GM18858 (cell line): ENCODE results near the gene CD79A.

Source experiments
- ATAC-seq: cut with Tn5 transposase; IDR thresholded peaks from one replicate; pipeline ENCODE4 v1.9.1; 2021; ENCODE audit not compliant: unreplicated experiment

Gene CD79A

GRCh38 chr19:41883463-41883820, 6.4 kb downstream of the CD79A start:
- no peak for ATAC-seq

DNA sequence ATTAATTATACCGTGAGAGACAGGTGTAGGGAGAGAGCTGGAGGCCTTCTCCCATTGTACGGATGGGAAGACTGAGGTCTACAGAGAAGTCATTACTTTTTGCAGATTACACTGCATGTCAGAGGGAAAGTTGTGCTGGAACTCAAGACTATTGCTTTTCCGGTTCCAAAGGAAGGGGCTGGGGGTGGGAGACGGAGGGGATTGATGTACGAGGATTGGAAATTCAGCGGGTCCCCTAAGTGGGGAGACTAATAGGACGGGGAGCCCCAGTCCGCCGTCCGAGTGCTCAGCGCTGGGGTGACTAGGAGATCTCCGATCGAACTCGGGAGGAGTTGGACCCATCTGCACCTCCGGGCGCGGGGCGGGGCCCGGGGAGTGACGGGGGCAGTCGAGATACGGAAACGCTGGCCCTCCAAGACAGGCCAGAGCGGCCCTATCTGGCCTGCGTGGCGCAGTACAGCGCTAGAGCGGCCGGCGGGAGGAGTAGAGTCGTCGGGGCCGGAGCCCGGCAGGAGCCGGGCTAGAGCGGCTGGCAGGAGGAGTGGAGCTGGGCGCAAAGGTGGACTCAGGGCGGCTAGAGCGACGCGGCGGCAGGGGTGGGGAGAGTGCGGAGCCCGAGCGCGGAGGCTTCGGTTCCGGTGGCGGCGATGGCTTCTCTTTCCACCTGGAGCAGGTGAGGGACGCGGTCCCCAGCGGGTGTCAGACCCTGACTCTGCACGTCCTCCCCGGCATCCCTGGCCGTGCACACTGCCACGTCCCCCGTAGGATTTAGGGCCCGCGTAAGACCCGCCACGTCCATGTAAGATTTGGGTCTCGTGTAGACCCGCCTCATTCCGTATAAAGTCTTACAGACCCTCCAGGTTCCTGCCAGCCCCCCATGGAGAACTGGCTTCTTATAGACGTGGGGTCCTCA, 7.0 kb downstream of the CD79A start:
- ATAC-seq: peak; percentile 76

DNA sequence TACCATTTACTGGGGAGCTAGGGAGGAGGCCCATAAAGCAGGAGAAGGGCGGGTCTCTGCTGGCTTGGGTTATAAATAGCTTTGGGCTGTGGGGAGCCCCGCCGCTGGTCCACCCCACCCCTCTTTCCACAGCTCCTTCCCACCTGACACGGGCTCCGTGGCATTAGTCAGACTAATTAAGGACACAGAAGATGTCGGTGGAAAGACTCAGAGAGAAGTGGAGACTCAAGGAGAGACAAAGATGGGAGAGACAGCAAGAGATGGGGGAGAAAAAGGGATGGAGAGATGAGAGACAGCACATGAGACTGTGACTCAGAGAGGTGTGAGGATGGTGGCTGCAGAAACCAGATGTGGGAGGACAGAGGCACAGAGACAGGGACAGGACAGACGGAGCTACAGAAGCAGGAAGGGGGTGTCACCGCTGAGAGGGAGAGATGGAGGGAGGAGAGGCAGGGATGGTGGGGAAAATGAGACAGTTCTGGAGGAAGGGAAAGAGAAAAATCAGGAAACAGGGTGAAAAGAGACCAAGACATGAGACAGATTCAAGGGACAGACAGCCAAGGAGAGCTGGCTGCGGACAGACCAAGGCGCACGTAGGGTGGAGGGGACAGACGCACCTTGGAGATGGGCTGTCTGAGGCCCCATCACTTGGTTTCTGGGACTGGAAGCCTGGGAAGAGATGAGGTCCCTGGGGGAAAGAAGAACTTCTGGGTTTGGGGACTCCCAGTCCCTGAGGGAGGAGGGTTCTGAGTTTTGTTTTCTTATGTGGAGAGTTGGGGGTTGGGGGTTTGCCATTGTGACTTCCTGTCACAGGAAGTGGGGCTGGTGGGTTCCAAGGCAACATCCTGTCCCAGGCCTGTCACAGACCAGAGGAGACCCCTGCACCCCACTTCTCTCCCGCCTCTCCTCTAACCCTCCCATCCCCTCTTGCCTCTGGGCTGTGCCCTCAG, 10.0 kb downstream of the CD79A start:
- no peak for ATAC-seq

DNA sequence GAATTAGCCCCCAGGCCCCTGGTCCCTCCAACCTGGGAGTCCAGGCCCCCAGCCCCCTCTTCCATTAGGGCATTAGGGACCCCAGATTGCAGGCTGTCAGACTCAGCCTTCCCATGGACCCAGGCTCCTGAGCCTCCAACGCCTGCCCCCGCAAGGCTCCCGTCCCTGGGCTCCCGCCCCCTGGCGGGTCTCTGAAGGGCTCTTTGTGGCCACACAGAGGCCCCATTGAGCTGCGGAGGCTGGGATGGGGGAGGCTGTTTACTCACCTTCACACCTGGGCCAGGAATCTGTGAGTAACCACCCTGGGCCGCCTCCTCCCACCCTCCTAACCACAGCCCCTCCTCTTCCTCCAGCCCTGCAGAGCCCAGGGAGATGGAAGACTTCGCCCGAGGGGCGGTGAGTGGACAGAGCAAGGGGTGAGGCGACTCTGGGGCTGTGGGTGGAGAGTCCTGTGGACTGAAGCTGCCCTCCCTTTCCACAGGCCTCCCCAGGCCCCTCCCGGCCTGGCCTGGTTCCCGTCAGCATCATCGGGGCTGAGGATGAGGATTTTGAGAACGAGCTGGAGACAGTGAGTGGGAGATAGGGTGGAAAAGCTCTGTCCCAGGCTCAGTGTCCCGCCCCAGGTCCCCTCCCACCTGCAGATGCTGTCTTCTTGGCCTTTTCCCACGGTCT, 10.8 kb downstream of the CD79A start:
- ATAC-seq: no peak

DNA sequence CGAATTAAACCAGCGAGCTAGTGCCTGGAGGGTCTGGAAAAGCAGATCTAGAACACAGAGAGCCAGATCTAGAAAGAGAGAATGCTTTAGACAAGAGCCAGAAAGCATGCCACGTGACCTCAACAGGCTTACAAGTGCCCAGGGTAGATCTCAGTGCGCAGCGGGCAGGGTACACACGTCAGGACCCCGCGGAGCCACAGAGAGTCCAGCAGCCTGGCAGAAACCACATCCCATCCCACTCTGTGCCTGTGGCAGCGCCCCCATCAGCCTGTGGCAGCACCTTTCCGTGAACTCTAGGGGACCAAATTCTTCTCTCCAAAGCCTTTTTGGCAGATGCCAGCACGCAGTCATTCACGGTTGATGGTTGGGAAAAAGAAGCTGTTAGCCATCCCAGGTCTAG, 11.8 kb downstream of the CD79A start:
- no peak for ATAC-seq

GRCh38 chr19:41889896-41890295, 12.8 kb downstream of the CD79A start:
- no peak for ATAC-seq

- ATAC-seq: no peak
These were observed 13.9 kb downstream of the CD79A start for GRCh38 chr19:41890936-41891335.

DNA sequence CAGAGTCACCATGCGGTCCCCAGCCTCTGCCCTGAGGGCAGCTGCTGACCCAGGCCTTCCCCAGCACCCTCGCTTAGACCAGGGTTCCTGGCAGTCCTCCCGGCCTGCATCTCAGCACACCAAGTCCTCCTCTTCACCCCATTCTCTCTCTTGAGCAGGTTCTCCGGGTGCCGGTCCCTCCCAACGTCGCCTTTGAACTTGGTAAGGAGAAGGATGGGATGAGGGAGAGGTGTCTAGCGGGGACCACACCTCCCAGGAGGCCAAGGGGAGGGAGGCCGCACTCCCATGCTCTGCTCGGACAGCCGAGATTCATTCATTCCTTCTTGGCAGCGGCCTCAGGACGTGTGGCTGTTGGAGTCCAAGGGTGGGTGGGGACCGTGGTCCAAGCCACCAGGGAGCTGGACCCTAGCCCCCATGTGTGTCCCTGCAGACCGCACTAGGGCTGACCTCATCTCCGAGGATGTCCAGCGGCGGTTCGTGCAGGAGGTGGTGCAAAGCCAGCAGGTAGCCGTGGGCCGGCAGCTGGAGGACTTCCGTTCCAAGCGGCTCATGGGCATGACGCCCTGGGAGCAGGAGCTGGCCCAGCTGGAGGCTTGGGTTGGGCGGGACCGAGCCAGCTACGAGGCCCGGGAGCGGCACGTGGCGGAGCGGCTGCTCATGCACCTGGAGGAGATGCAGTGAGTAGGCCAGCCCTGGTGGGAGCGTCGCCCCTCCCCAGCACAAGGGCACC, 15.3 kb downstream of the CD79A start:
- ATAC-seq: no peak

- no peak for ATAC-seq
These were observed 16.8 kb downstream of the CD79A start for GRCh38 chr19:41893899-41894298.

DNA sequence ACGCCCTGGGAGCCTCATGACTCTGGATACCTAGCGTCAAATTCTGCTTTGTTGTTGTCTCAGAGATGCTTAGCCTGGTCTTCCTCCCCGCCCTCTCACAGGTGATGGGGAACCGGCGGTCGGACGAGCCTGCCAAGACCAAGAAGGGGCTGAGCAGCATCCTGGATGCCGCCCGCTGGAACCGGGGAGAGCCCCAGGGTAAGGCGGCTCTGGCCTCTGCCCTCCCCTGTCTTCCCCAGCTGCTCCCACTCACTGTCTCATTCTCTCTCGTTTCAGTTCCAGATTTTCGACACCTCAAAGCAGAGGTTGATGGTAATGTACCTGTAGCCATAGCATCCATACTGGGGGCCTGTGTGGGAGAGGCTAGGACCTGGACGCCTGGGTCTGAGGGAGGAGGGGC, 17.3 kb downstream of the CD79A start:
- ATAC-seq: no peak

GRCh38 chr19:41895745-41896580, 18.9 kb downstream of the CD79A start:
- ATAC-seq: no peak

GRCh38 chr19:41896581-41896942, 19.5 kb downstream of the CD79A start:
- no peak for ATAC-seq

- no peak for ATAC-seq
These were observed 20.1 kb downstream of the CD79A start for GRCh38 chr19:41897181-41897580.

DNA sequence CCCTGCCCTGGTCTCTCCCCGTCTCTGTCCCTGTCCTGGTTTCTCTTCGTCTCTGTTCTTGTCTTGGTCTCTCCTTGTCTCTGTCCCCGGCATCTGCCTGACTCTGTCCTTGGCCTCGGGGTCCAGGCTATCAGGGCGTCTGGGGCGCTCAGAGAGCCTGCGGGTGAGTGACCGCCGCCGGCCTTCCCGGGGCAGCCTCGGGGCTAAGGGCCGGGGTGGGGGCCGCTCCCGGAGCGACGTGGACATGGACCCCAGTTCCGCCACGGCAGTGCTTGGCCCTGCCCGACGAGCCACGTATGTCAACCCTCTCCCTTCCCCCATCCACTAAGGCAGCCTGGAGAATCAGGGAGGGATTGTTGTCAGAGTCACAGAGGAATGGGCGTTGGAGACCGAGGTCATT, 20.7 kb downstream of the CD79A start:
- ATAC-seq: no peak

GRCh38 chr19:41898235-41898634, 21.2 kb downstream of the CD79A start:
- ATAC-seq: no peak

- no peak for ATAC-seq
These were observed 24.8 kb downstream of the CD79A start for GRCh38 chr19:41901707-41902360.

DNA sequence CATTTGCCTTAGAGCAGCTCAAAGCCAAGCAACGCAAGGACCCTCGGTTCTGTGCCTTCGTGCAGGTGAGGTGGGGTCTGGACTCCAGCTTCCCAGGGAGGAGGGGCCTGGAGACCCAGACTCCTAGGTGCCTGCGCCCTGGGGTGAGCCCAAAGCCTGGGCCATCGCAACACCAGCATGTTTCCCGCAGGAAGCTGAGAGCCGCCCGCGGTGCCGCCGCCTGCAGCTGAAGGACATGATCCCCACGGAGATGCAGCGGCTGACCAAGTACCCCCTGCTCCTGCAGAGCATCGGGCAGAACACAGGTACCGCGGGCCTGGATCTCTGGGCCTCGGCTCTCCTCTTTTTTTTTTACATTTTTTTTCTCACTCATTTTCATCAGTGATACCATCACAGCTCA, 25.5 kb downstream of the CD79A start:
- ATAC-seq: no peak

DNA sequence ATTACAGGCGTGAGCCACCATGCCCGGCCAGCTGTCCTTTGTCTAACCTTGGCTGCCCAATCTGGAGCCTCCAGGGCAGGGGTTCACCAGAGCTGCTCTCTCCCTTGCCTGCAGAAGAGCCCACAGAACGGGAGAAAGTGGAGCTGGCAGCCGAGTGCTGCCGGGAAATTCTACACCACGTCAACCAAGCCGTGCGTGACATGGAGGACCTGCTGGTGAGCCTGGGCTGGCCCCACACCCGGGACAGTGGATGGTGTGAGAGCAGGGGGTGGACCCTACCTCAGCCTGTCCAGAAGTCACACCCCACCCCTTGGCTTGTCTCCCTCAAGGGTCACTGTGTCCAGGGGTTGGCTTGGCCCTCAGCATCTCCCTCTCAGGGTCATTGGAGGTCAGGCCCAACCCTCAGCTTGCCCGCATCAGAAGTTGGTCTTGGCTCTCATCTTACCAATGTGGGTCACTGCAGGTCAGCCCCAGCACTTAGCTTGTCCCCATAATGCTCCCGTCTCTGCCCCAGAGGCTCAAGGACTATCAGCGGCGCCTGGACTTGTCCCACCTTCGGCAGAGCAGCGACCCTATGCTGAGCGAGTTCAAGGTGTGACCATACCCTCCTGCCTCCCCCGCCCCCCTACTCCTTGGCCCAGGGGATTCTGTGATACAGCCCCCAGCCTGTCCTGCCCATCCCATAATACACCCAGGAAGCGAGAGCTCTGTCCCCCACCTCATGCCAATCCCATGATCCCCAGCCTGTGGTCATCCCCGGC, 26.3 kb downstream of the CD79A start:
- ATAC-seq: no peak
